Lung microvascular endothelial cell (primary cell): ENCODE measurements around the gene MLXIPL. TPM values are rescaled to one million over a fixed set of nuclear protein-coding genes. Genes with fewer than 3 reads are reported as not detected.
"Not testable (repeated sequence)": the region's sequence is repeated elsewhere in the genome, so short reads cannot be mapped to it uniquely, and the experiment has no call there.

Source experiments
- DNase-seq, 2 donors: peaks; one replicate each; pipeline versions ENCODE4 v3.0.0 to v3.0.0-alpha.2; 2010; ENCODE audit warnings: low read depth in 2 of 2
- total RNA-seq: library from RNA; depleted of rRNA; stranded (reverse); fragments of >200 nt; gene quantifications from 2 replicates; pipeline ENCODE4 v1.2.1, GENCODE V29; 2014

MLXIPL gene
- total RNA-seq, 1 donor from 2014 or later: not detected

DNA sequence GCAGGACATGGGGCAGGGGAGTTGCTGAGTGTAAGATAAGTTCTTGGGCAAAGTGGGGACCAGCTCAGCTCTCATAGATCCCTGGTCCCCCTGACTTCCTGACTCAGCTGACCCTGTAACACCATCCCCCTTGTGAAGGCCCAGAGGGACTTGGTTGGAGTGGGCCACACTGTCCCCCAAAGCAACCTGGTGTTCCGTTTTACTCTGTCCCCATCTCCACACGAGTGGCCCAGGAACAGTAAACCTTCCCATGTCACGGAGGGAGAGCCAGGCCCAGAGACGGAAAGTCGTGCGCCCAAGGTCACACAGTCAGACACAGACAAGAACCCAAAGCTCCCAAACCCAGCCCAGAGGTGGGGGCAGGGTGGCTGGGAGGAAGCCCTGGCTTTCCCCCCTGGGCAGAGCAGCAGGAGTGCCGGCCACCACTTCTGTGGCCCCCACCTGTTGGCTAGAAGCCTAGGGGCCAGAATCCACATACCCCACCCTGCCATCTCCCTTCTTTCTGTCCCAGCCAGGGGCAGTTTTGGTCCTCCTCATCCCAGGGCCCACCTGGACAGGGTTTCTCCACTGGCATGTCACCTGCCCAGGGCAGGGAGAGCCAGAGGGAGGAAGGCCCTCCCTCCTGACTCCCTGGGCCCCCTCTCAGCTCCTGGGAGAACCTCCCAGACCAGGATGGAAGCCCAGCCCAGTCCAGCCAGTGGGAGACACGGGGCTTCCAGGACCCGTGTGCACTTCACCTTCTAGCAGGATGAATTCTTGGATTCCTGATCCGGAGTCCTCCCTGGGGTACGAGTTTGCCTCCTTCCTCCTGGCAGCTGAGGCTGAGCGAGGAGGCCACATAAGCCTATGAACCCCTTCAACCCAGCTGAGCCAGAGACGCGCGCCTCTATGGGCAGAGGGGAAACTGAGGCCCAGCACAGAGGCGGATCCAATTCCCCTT lies 22.7 kb upstream of the MLXIPL start:
- no peak for DNase-seq

- DNase-seq: no peak
Observed at GRCh38 chr7:73645643-73646174, 21.4 kb upstream of the MLXIPL start.

DNA sequence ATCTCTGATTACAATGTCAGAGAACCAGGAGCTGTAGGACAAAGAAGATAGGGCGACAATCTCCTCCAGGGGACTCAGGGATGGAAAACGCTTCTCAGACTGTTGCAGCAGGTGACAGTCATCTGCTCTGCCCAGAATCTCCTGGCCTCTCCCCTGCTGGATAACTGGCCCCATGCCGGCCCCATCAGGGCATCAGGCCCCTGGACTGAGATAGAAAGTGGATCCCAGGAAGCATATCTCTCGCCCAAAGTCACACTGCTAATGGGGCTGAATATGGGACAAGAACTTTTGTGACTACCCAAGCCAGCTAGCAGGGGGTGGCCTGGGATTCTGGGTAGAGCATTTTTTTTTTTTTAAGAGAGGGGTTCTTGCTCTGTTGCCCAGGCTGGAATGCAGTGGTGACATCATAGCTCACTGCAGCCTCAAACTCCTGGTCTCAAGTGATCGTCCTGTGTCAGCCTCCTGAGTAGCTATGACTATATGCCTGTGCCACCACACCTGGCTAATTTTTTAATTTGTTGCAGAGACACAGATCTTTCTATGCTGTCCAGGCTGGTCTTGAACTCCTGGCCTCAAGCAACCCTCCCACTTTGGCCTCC lies 20.5 kb upstream of the MLXIPL start:
- DNase-seq: no peak

DNA sequence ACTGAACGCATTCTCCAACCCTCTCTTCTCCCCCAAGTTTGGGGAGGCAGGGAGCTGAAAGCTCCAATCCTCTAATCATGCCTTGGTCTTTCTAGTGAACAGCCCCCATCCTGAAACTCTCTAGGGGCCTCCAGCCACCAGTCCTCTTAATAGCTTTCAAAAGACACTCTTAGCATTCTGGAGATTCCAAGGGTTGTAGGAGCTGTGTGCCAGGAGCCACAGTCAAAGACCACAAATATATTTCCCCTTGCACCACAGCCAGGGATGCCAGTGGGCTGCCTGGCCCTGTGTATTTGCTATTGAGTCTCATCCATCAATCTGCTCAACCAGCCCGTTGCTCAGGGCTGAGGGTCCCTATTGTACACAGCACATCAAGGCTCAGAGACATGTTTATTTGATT lies 18.5 kb upstream of the MLXIPL start:
- DNase-seq: no peak

DNA sequence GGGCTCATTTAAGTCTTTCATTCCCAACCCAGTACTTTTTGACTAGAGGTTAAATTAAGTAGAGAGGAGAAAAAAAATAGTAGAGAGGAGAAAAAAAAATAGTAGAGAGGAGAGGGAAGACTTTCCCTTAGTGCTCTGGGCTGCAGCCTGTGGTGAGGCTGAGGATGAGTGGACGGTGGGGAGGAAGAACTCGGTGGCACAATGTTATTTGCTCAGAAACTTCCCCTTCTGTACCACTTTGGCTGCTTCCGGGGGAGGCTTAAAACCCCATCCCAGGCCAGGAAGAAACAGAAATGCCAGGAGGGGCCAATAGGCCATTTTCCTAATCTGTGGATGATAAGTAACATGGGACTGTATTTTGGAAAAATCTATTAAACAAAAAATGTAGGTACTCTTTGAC lies 14.6 kb upstream of the MLXIPL start:
- DNase-seq: no peak

DNA sequence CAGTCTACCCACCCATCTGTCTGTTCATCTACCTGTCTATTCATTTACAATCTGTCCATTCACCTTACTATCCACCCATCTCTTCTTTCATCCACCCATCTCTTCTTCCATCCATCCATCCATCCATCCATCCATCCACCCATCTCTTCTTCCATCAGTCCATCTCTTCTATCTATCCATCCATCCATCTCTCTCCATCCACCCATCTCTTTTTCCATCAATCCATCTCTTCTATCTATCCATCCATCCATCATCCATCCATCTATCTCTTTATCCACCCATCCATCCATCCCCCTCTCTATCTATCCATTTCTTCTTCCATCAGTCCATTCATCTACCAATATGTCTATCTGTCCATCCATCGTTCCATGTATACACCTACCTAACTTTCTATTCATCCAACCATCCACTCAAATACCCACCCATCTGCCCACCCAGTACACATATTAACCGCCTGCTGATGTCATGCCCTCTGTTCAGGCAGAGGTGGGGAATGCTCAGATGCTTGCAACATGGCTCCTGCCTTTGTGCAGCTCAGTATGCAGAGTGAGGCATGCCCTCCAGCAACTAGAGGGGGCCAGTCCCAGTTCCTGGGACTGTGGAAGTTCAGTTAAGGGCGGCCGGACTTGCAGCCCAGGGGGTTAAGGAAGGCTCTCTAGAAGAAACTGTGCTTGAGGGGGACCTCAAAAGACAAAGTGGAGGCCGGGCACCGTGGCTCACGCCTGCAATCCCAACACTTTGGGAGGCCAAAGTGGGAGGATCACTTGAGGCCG lies 11.3 kb upstream of the MLXIPL start:
- DNase-seq: no peak

GRCh38 chr7:73633844-73634243 lies 9.5 kb upstream of the MLXIPL start:
- no peak for DNase-seq

DNA sequence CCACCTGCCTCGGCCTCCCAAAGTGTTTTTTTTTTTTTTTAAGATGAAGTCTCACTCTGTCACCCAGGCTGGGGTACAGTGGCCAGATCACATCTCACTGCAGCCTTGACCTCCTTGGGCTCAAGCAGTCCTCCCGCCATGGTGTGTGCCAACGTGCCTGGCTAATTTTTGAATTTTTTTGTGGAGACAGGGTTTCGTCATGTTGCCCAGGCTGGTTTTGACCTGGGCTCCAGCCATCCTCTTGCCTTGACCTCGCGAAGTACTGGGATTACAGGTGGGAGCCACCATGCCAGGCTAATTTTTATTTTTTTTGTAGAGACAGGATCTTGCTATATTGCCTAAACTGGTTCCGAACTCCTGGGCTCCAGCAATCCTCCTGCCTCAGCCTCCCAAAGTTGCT lies 9.0 kb upstream of the MLXIPL start:
- DNase-seq: no peak

DNA sequence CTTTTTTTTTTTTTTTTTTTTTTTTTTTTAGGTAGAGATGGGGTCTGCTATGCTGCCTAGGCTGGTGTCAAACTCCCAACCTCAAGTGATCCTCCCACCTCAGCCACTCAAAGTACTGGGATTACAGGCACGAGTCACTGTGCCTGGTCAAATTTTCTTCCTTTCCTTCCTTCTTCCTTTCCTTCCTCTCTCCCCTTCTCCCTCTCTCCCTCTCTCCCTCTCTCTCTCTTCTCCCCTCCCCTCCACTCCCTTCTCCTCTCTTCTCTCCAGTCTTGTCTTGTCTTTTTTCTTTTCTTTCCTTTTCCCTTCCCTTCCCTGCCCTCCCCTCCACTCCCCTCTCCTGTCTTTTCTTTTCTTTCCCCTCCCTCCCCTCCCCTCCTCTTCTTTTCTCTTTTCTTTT lies 7.2 kb upstream of the MLXIPL start:
- DNase-seq: no peak

DNA sequence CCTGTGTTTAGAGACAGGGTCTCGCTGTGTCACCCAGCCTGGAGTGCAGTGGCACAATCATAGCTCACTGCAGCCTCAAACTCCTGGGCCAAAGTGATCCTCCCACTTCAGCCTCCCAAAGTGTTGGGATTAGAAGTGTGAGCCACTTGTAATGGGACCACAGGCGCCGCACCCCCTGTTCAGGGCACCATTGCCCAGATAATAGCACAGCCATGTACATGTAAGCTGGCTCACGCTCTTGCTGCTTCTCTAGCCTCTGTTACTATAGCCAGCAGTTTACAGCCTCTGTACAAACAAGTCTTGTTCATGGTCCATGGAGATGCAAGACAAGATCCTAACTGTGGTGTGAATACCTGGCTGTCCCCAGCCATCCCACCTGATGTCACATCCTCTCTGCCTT lies 4.2 kb upstream of the MLXIPL start:
- DNase-seq: no peak

DNA sequence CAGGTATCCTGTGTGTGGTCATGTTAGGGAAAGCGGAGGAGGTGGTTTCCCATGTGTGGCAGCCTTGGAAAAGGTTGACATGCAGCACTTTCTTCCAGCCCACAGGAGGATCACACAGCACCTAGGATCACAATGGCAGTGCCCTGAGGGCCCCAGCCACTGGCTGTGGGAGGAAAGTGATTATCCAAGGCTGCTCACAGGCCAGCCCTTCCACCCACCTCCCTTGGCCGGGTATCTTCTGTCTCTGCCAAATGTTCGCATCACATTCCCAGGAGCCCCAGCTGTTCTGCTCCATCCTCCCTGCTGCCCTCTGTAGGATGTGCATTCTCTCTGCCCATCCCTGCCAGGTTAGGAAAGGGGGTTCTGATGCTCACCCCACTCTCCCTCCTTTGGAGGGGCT lies 2.5 kb upstream of the MLXIPL start:
- DNase-seq: no peak

DNA sequence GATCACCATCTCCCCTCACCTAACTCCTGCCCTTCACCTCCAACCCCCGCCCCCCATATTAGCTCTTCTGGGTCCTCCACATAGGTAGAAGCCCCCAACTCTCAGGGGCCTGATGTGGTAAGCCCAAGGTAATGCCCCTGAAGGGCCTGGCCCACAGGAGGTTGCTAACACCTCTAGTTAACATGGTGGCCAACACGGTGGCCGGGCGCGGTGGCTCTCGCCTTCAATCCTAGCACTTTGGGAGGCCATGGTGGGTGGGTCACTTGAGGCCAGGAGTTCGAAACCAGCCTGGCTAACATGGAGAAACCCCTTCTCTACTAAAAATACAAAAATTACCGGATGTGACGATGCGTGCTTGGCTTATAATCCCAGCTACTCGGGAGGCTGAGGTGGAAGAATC lies 954 bp upstream of the MLXIPL start:
- DNase-seq: no peak

GRCh38 chr7:73624669-73625001 lies 313 bp upstream of the MLXIPL start:
- DNase-seq: no peak

GRCh38 chr7:73622909-73623797 lies 1.2 kb downstream of the MLXIPL start:
- DNase-seq: no peak

- no peak for DNase-seq
Observed at GRCh38 chr7:73622527-73622908, 1.8 kb downstream of the MLXIPL start.

- no peak for DNase-seq
Observed at GRCh38 chr7:73621168-73622063, 2.9 kb downstream of the MLXIPL start.

- DNase-seq: not testable (repeated sequence)
Observed at GRCh38 chr7:73619394-73619793, 4.9 kb downstream of the MLXIPL start.

- DNase-seq: no peak
Observed at GRCh38 chr7:73618538-73618937, 5.8 kb downstream of the MLXIPL start.

DNA sequence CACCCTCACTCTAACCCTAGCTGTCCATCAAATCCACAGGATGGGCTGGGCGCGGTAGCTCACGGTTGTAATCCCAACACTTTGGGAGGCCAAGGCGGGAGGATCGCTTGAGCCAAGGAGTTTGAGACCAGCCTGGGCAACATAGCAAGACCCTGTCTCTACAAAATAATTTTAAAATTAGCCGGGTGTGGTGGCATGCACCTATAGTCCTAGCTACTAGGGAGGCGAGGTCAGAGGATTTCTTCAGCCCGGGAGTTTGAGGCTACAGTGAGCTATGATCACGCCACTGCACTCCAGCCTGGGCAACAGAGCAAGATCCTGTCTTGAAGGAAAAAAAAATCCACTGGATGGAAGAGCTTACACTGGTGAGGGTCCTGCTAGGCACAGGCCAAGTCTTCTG lies 6.8 kb downstream of the MLXIPL start:
- not testable (repeated sequence) for DNase-seq

DNA sequence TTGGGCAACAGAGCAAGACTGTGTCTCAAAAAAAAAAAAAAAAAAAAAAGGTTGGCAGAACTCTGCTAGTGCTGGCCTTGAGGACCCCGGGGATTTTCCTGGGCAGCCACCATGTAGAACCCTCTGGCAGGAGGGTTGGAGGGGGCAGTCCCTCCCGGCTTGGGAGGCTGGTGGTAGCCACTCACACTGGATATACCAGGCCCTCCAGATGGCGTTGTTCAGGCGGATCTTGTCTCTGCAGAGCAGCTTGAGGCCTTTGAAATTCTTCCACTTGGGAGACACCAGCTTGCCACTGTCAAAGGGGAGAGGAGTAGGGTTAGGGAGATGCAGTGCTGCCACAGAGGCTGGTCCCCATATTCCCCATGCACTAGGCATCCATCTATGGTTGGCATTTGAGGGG lies 8.4 kb downstream of the MLXIPL start:
- peak in 1 of 2 donors; percentile 25 for DNase-seq
